ENCODE results near the gene VPS35L.

Gene VPS35L

DNA sequence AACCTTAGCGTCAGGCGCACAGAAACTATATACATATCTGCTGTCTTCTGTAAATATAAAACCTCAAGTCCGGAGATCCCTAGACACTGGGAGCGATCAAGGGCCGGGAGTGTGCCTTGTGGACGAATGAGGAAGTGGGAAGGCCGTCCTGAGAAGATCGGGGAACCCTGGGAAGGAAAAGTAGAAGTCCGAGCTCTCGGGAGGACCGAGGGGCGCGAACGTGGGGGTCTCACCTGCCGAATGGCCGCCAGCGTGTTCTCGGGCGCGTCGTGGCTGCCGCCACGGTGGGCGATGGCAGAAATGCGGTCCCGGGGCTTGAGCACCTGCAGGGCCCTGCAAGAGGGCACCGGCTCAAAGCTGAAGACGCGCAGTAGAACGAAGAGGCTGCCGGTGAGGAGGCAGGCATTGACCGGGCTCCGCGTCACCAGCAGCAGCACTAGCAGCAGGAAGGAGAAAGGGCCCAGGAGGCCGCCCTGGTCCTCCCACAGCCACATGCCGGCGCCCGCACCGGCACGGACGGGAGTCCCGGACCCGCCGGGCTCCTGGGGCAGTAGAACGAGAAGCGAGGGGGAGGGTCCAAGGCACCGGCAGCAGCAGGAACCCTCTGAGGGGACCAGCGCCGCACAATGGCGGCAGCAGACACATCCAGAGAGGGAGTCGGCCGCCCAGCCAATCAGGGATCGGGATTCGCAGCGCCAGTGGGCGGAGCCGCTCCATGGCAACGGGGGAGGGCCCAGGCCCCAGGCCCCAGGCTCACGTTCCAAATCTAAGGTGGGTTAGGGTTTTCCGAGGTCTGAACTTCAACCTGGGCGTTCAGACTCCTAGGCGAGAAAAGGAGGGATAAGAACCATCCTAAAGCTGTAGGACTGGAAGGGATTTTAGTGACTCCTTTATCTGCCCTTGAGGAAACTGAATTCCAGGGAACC, 33.8 kb upstream of the VPS35L start, which contains the start of gene GDE1:
GDE1 (minus strand) TSS at position 628 of the 926 bp plus-strand sequence; CDS start at position 494, 134 bp downstream.
- H3K4me2 ChIP-seq (ENCODE audit: low read length) = peak within 1 kb of the TSS; percentile 94
- no peaks in the 10 kb centered on the region for H3K9me2 ChIP-seq (replicated peaks; ENCODE audit: control insufficient read depth, low read length)
- peak within 1 kb of the TSS; percentile 97 for H3K4me3 ChIP-seq (ENCODE audit: low read length)
- peaks cover 56% of the 10 kb centered on the region for H3K4me1 ChIP-seq (ENCODE audit: control insufficient read depth, low read length)
- H3F3A ChIP-seq (ENCODE audit: control insufficient read depth, insufficient read depth) = peaks cover 7% of the 10 kb centered on the region
- peaks cover 75% of the 10 kb centered on the region for H3K79me2 ChIP-seq (ENCODE audit: control insufficient read depth, low read length)
- H4K20me1 ChIP-seq (ENCODE audit: control insufficient read depth, insufficient read depth, low read depth, low read length) = no peaks in the 10 kb centered on the region; the same call in 1 of the 2 replicates
- no peaks in the 10 kb centered on the region for H3K9me3 ChIP-seq (ENCODE audit: control insufficient read depth, insufficient read depth, low read length)
- peaks cover 39% of the 10 kb centered on the region for H3K36me3 ChIP-seq (ENCODE audit: control insufficient read depth, low read length)
- peak within 1 kb of the TSS; percentile 46 for H3K27ac ChIP-seq (ENCODE audit: low read depth, low read length)
- no peaks in the 10 kb centered on the region for H3K27me3 ChIP-seq (ENCODE audit: control insufficient read depth, low read length)
- TF ChIP-seq, protein P1, sequence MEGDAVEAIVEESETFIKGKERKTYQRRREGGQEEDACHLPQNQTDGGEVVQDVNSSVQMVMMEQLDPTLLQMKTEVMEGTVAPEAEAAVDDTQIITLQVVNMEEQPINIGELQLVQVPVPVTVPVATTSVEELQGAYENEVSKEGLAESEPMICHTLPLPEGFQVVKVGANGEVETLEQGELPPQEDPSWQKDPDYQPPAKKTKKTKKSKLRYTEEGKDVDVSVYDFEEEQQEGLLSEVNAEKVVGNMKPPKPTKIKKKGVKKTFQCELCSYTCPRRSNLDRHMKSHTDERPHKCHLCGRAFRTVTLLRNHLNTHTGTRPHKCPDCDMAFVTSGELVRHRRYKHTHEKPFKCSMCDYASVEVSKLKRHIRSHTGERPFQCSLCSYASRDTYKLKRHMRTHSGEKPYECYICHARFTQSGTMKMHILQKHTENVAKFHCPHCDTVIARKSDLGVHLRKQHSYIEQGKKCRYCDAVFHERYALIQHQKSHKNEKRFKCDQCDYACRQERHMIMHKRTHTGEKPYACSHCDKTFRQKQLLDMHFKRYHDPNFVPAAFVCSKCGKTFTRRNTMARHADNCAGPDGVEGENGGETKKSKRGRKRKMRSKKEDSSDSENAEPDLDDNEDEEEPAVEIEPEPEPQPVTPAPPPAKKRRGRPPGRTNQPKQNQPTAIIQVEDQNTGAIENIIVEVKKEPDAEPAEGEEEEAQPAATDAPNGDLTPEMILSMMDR (IDR thresholded peaks at IDR 0.05; ENCODE audit: low read depth, low read length, poor library complexity, severe bottlenecking) = peak; percentile 41
- TF ChIP-seq EZH2phosphoT487 (IDR thresholded peaks at IDR 0.05; ENCODE audit: borderline replicate concordance, low read length) = no peak

DNA sequence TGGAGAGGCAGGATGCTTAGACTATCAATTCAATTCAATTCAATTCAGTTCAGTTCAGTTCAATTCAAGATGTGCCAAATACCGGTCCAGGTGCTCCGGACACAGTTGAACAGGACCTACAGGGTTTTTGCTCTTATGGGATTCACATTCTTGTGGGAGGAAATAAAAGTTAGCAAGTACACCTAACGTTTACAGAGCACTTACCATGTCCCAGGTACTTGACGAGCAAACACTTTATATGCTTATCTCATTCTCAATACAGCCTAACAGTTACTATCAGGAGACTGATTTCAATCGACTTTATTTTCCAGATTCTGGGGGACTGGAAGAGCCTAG, 33.1 kb upstream of the VPS35L start:
- Histone ChIP-seq H3K4me3 (ENCODE audit: low read length) (peak overlapping the region; percentile 97), H4K20me1 (ENCODE audit: control insufficient read depth, insufficient read depth, low read depth, low read length) (no peaks in the 10 kb centered on the region; the same call in 1 of the 2 replicates), H3K9me3 (ENCODE audit: control insufficient read depth, insufficient read depth, low read length) (no peaks in the 10 kb centered on the region), H3K4me1 (ENCODE audit: control insufficient read depth, low read length) (peaks cover 59% of the 10 kb centered on the region), H3K9me2 (replicated peaks; ENCODE audit: control insufficient read depth, low read length) (no peaks in the 10 kb centered on the region), H3K79me2 (ENCODE audit: control insufficient read depth, low read length) (peaks cover 75% of the 10 kb centered on the region), H3K27me3 (ENCODE audit: control insufficient read depth, low read length) (no peaks in the 10 kb centered on the region), H3K4me2 (ENCODE audit: low read length) (peak overlapping the region; percentile 94), H3K27ac (ENCODE audit: low read depth, low read length) (peak overlapping the region; percentile 46), H3F3A (ENCODE audit: control insufficient read depth, insufficient read depth) (peaks cover 7% of the 10 kb centered on the region), H3K36me3 (ENCODE audit: control insufficient read depth, low read length) (peaks cover 38% of the 10 kb centered on the region)
- TF ChIP-seq, protein P1 (IDR thresholded peaks at IDR 0.05; ENCODE audit: low read depth, low read length, poor library complexity, severe bottlenecking) = no peak
- no peak for TF ChIP-seq EZH2phosphoT487 (IDR thresholded peaks at IDR 0.05; ENCODE audit: borderline replicate concordance, low read length)

DNA sequence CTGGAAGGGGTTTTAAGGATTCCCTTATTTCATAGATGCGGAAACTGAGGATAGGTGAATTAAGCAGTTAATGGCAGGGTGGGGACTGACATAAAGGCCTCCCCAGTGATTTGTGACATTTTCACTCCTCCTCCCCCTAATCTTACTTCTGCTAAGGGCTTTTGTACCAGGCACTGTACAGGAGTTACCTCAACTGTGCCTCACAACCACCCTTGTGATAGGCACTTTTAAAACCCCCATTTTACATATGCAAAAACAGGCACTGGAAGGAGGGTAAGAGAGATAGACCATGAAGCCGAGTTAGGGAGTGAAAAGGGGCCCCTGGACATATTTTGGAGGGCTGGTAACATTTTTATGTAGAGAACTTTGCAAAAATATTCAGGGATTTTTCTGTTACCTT, 32.7 kb upstream of the VPS35L start:
- H4K20me1 ChIP-seq (ENCODE audit: control insufficient read depth, insufficient read depth, low read depth, low read length) = no peaks in the 10 kb centered on the region; the same call in 1 of the 2 replicates
- peaks cover 37% of the 10 kb centered on the region for H3K36me3 ChIP-seq (ENCODE audit: control insufficient read depth, low read length)
- peak overlapping the region; percentile 97 for H3K4me3 ChIP-seq (ENCODE audit: low read length)
- H3K27me3 ChIP-seq (ENCODE audit: control insufficient read depth, low read length) = no peaks in the 10 kb centered on the region
- H3K4me2 ChIP-seq (ENCODE audit: low read length) = peak overlapping the region; percentile 94
- peak overlapping the region; percentile 46 for H3K27ac ChIP-seq (ENCODE audit: low read depth, low read length)
- H3F3A ChIP-seq (ENCODE audit: control insufficient read depth, insufficient read depth) = peaks cover 7% of the 10 kb centered on the region
- H3K9me3 ChIP-seq (ENCODE audit: control insufficient read depth, insufficient read depth, low read length) = no peaks in the 10 kb centered on the region
- TF ChIP-seq EZH2phosphoT487 (IDR thresholded peaks at IDR 0.05; ENCODE audit: borderline replicate concordance, low read length) = no peak
- TF ChIP-seq, protein P1 (IDR thresholded peaks at IDR 0.05; ENCODE audit: low read depth, low read length, poor library complexity, severe bottlenecking) = no peak
- no peaks in the 10 kb centered on the region for H3K9me2 ChIP-seq (replicated peaks; ENCODE audit: control insufficient read depth, low read length)
- H3K79me2 ChIP-seq (ENCODE audit: control insufficient read depth, low read length) = peaks cover 72% of the 10 kb centered on the region
- H3K4me1 ChIP-seq (ENCODE audit: control insufficient read depth, low read length) = peaks cover 59% of the 10 kb centered on the region

Data from DOHH2 (cell line).